Central memory CD4-positive, alpha-beta T cell (primary cell): ENCODE results near the gene GALNT17.

ENCODE experiments used
- DNase-seq: peaks from one replicate; pipeline ENCODE4 v3.0.0; 2022

GALNT17 gene

DNA sequence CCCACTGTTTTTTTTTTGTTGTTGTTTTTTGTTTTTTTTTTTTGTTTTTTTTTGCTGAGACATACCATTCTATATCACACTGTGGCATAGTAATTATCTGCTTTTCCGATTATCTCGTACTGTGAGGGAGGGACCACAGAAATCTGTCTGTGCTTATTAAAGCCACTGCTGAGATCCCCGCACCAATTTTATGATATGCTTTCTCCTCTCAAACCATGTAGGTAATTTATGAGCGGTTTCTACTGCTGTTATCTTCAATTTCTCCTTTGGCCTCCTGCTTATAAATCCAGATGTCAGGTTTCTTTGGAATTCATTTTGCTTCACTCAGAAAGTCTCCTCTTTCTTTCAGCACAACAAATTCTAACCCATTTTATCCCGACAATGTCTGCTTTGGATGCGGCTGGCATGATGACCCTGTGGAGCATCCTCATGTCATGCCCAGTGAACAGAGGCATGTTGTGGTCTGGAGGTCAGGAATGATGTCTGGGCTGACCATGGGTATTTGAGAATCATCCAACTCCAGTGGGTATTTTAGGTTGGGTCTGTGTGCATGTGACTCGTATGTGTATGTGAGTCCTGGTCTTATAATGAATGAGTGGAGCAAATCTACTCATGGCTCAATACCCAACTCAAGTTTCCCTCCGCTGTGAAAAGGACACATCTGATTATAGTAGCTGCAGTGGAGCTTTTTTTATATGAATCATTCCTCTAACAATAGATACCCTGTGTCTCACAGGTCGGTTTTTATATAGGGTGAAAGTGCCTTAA lies 213.4 kb downstream of the GALNT17 start:
- no peak for DNase-seq

DNA sequence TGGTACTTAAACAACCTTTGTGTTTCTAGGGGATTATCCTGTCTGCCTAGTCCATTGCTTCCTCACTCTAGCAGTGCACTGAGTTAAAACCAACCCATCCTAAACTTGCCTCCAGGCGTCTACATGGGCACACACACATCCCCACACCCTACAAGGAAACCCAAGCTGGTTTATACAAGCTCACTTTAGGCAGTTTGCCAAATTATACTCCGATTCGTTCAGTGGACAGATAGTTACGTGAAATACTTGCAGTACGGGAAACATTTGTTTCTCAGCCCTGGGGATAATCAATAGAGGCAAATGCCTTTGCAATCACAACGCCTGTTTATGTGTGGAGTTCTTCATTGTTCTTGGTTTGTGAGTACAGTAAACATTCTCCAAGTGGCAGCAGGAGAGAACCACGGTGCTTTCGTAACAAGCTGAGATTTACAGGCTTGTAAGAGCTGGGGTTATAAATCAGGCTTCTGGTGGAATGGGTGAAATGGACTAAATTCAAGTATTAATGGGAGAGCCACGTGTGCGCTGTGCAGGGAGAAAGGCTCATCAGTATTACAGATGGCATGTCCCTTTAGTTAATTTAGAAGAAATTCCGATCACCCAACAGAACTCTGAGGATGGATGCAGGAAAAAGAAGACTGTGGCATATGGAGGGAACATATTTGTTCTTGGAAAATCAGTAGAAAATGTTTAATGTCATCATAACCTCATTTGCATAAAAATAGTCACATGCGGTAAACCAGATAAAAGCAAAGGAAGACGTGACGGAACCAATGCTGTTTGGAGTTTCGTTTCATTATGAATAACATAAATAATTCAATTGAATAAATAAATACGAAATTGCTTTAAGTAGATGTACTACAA lies 217.1 kb downstream of the GALNT17 start:
- DNase-seq, result no peak

DNA sequence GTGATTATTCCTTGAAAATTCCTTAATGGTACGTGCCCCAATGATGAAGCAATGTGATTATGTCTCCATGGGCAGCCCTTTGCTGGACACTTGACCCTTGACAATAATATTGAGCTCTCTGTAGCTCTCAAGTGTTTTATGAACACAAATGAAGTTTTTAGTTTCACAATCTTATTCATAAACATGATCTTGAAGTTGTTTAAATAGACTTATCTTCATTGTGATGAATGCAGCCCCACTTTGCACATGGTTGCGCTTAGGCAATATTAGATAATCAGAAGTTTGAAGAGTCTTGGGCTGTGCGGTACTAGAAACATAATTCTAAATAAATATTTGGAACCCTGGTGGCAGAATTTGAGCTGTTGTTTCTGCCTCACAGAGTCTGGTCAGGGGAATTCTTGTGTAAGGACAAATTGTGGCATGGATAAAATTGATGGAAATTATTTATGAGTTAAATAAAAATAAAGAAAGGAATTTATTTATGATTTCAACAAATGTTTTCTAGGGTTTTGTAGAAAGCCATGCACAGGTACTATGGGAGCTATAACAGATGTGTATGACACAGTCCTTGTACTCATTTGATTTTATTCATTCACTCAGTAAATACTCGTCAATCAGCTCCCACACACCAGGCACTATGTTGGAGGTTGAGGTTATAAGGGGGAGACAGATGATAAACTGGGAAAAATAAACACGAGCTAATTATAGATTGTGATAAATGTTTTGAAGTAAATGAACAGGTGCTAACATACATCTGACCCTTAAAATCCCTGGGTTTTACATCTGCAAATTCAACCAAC lies 217.9 kb downstream of the GALNT17 start:
- no peak for DNase-seq

DNA sequence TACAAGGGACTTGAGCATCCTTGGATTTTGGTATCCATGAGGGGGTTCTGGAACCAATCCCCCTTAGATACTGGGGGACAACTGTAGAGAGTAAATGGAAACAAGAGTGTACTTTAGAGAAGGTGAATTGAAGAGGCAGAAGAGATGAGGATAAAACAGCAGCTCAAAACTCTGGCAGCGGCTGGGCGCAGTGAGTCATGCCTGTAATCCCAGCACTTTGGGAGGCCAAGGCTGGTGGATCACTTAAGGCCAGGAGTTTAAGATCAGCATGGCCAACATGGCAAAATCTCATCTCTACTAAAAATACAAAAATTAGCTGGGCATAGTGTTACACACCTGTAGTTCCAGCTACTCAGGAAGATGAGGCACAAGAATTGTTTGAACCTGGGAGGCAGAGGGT lies 218.7 kb downstream of the GALNT17 start:
- DNase-seq, result no peak

DNA sequence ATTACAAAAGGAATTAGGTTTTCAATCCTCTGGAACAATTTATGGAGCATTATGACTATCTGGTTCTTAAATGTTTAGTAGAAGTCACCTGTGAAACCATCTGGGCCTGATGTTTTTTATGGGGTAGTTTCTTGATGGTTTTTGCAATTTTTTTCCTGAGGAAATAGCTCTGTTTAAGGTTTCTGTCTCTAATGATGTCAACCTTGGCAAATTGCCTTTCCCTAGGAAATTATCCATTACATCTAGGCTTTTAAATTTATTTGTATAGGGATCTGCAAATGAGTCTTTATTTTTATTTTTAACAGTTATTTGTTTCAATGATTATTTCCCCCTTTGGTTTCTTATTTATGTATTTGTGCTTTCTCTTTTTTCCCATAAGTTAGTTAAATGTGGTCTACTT lies 222.8 kb downstream of the GALNT17 start:
- no peak for DNase-seq

DNA sequence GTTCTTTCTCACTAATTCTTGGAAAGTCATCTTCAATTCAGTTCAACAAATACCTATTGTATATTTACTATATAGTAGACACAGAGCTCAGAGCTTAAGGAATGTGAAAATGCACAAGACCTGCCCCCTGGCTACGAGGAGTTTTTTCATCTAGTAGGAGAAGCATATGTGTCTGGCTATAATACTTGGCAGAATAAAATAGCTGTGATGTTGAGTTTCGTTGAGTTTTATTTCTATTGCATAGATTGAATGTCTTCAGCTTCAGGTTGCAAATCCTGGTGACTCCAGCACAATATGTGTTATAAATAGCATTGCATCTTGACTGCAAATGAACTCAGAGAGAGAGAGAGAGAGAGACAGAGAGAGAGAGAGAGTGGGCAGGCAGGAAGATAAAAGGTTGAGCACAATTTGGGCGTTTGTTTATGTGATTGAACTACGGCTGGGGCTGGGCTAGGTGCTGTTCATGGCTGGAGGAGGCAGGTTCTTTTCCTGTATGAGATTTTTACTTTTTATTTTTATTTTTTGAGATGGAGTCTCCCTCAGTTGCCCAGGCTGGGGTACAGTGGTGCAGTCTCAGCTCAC lies 229.6 kb downstream of the GALNT17 start:
- DNase-seq, result no peak

DNA sequence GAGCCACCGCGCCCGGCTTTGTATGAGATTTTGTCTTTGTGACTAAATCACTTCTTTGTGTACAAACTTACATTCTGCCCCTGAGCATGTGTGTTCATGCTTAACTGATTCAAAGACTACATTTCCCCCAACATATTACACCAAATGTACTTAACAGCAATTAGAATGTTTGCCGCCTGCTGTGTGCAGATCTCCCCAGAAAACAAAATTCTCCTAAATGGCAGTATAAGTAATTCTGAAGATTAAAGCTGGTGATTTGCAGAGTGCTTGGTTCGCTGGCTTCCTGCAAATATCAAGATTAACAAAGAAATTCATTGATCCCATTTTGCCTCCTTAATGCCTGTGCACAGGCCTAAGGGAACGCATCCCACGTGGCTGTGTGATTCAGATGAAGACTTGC lies 230.3 kb downstream of the GALNT17 start:
- no peak for DNase-seq

DNA sequence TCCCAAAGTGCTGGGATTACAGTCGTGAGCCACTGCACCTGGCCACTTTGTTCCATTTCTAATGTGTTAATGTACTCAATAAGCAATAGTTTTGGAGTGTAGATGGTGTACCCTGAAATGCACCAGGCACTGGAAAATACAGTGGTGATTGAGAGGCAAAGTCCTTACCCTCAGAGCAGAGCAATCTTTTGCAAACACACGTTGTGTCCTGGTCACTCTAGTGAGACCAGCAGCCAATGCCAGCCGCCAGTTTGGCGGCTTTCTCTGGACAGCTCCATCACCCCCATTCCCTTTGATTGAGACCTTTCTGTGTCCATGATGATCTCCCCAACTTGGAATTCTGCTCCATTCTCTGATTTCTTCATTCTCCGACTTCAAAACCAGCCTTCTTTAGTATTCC lies 231.3 kb downstream of the GALNT17 start:
- no peak for DNase-seq

DNA sequence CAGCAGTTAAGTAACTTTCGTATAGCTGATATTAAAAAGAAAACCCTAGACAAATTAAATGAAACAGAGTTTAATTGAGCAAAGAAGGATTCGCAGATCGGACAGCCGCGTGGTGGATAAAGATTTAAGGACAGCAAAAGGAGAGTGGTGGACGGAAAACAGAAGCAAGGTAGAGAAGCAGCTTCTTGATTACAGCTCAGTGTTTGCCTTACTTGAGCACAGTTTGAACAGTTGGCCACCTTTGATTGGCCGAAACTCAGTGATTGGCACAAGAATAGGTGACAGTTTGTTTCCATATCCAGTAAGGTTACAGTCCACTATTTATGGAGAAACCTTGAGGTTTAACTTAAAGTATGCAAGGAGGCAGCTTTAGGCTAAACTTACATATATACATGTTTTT lies 231.7 kb downstream of the GALNT17 start:
- no peak for DNase-seq

DNA sequence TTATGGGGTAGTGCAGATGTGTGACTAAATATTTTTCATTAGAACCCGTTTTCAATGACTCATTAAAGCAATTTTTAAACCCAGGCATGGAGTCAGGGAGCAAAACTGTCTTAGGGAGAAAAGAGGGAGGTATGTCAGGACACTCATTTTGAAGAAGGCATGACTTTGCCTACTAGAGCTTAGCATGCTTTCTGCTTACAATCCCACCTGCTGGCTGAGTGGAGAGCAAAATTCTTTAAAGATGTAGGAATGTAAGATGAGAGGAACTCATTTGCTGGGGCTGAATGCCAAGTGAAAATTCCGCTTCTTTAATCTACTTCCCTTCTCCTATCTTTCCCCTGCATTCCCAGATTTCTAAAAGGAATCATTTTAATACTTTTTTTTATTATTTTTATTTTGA lies 232.6 kb downstream of the GALNT17 start:
- no peak for DNase-seq

DNA sequence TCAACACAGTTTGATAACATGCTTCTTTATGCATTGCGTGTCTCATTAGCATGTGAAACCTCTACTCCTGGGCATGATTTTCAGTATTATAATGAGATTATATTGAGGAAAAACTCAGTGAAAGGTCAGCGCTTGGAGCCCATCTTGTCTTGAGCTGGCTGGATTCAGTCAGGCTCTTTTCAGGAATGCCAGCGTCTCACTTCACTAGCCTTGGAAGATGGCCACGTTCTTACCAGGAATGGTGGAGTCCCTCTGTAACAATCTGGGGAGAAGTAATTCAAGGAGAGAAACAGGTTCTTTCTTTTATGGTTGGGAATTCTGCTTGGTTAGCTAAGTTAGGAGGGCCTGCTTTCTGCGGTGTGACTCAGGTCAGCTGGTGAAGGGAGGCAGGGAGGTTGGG lies 241.0 kb downstream of the GALNT17 start:
- no peak for DNase-seq

DNA sequence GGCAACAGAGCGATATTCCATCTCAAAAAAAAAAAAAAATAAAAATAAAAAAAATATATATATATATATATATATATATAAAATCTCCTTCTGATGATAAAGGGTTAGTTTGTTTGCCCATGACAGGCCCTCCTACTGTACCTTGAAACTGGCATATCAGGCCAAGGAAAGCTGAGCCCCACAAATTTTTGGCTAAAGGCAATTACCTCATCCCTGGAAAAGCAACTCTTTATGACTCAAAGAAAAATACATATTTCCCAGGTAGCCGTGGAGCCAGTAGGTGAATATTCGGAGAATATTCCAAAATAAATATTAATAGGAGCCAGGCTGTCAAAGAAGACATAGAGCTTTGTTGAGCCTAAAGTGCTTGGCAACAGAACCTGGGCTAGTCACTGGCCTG lies 245.1 kb downstream of the GALNT17 start:
- no peak for DNase-seq

DNA sequence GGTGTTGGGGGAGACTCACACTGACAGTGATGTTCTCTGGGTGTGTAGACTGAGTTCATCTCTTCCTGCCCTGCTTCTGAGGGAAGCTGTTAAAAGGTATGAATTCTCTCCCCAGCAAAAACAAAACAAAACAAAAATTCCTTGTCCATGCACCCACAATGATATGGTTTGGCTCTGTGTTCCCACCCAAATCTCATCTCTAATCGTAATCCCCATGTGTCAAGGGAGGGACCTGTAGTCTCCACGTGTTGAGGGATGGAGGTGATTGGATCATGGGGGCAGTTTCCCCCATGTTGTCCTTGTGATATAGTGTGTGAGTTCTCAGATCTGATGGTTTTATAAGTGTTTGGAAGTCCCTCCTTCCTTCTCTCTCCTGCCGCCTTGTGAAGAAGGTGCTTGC lies 245.5 kb downstream of the GALNT17 start:
- no peak for DNase-seq

DNA sequence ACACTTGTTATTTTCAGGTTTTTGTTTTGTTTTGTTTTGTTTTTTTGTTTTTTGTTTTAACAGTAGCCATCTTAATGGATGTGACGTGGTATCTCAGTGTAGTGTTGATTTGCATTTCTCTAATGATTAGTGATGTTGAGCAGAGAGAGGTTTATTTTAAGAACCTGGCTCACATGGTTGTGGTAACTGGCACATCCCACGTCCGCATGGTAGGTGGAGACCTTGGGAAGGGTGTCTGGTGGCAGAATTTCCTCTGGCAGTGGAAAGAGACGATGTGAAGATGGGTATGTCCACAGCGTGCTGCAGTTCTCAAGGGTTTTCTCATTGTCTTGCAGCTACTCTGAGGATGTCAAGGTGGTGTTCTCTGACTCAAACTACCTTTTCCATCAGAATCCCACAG lies 252.2 kb downstream of the GALNT17 start:
- no peak for DNase-seq

DNA sequence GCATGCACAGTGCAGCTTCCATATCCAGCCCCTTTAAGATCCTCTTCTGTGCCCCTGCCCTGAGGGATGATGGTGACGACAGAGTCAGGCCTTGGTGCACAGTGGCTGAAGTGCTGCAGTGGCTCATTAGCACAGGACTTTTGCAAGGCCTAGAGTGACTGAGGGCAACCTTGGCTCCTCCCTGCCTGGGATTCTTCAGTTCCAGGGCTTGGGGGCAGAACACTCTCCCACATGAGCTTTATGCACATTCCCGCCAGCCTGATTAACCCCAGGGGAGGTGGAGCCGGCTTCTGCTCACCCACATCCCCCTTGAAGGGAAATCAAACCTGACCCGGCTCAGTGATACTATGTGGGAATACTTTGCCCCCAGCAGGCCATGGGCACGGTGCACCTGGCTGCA lies 253.4 kb downstream of the GALNT17 start:
- no peak for DNase-seq

DNA sequence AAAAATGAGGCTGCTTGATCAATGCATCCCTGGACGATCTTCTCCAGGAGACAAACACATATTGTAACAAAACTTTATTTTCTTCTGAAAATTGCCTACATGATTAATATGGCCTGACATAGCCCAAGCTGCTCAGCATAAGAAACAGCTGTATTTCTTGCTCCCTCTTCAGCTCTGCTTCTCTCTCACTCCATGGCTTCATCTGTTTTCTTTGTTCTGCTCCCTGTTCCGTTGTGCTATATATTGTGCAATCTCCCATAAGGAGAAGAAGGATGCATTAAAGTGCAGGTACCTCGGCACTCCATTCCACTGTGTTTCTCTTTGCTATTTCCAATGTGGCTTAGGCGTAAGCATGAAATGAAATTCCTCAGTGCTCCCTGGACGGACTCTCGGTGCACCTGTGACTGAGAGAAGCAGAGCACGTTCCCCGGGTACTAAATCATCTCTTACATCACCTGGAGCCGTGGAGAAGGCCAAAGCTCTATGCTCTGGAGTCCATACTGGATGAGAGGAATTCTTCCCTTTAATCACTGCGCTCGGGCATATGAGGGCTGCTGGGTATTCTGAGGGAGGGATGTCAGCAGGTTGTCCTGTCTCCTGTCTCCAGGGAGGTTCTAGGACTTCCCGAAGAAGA lies 254.3 kb downstream of the GALNT17 start:
- DNase-seq, result no peak

DNA sequence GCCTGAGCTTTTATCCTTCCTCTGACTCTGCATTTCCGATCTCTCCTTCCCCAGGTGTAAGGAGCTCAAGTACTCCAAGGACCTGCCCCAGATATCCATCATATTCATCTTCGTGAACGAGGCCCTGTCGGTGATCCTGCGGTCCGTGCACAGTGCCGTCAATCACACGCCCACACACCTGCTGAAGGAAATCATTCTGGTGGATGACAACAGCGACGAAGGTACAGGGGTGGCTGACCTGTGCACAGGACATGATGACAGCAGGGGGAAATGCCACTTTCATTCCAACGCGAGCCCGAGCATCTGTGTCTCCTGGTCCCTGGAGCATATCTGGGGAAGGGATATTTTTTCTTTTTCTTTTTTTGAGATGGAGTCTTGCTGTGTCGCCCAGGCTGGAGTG lies 256.2 kb downstream of the GALNT17 start:
- DNase-seq, result no peak

DNA sequence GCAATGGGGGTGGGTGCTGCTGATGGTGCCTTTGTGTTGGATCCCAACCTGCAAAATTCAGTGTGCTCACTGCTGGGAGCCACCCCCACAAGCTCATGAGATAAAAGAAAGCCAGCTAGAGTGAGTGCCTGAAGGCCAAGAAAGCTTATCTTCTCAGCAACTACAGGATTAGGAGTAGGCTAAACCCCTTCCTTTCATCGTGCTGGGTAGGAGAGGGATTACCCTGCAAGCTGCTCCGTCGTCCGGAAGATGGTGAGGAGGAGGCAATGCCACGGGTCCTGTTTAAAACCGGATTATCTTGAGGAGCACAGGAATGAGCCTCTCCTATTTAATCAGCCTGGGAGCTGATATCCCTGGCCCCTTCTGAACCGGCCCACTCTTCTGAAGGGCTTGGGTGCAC lies 258.0 kb downstream of the GALNT17 start:
- DNase-seq, result no peak

DNA sequence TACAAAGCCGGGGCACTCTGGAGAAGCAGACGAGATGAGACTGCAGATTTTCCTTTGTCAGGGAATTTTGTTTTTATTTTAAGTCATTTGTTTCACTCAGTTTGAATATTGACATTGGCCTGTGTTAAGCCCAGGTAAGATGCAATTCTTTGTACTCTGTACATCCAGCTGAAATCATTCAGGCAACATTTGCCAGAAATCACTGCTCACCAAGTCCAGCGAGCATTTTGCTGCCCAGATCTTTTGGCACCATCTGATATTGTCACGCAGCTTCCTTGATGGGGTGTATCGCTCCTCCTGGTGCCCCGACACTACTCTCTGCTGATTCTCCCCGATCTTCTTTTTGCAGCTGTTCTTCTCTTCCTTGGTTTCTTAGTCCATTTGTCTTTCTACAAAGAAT lies 261.7 kb downstream of the GALNT17 start:
- no peak for DNase-seq

DNA sequence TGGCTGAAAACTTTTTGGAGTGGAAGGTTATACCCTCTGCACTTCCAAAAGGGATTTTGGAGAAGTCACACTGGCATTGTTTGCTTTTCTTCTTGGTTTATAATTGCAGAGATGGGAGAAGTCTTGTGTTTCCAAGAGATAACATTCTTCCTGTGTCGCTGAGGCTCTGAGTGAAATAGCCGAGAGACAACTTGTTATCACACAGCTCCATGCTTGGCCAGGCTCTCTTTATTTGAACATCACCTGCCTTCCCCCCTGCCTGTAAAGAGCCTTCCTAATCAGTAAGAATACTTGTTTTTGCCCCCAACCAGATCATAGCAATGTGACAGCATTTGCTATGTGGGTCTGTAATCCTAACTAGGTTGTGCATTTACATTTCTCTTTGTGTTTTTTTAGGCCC lies 270.7 kb downstream of the GALNT17 start:
- no peak for DNase-seq

DNA sequence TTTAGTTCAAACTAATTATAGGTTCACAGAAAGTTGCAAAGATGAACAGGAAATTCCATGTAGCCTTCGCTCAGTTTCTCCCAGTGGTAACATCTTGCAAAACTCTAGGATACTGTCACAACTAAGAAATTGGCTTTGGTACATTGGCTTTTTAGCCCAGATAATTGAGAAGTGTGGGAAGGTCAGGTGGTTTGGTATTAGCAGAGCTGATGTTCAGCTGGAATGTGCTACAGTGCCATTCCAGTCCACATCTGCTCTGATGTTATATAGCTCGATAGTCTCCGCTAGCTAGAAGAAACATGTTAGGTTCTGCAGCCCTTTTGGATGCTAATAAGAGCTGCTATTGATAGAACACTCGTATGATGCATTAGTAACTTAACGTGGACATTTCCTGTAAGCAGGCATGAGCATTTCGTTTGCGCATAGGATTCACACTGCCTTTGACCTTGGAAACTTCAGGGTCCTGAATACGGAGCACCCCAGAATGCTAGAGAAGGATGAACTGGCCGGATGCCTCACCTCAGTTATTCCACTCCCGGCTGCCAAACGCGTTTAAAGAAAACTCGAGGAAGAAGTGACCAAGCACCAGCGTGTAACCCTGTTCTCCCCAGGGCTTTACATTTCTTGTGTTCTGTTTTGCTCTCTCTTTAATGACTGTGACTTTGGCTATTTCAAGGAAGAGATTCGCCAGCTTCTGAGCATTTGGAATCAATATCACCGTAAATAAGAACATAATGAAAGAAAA lies 271.4 kb downstream of the GALNT17 start:
- no peak for DNase-seq
